Measurements from ENCODE around the gene RAB44.

- TF ChIP-seq CTCF (IDR thresholded peaks at IDR 0.05) (no peak), POLR2A (IDR thresholded peaks at IDR 0.05; ENCODE audit: low read length) (no peak), EP300 (IDR thresholded peaks at IDR 0.05) (no peak), FOXS1 (CRISPR knock-in tag; IDR thresholded peaks at IDR 0.05) (no peak), TP53 (CRISPR knock-in tag; IDR thresholded peaks at IDR 0.05) (no peak), CEBPB (IDR thresholded peaks at IDR 0.05) (no peak), E2F6 (IDR thresholded peaks at IDR 0.05; ENCODE audit: borderline replicate concordance, low read depth) (no peak), RAD21 (conservative IDR thresholded peaks at IDR 0.05 in 1 of 2, IDR thresholded peaks at IDR 0.05 in 1 of 2) (no peak), CHD2 (IDR thresholded peaks at IDR 0.05; ENCODE audit: low read length, partially characterized antibody) (no peak), REST (IDR thresholded peaks at IDR 0.05) (no peak), EHMT2 (IDR thresholded peaks at IDR 0.05; ENCODE audit: low read depth) (no peak), ZC3H11A (IDR thresholded peaks at IDR 0.05) (no peak)
Observed at GRCh38 chr6:36668591-36668990, 29.0 kb upstream of the RAB44 start.
